Measurements from ENCODE around the gene FHL2. TPM values are rescaled to one million over a fixed set of nuclear protein-coding genes. Genes with fewer than 3 reads are reported as not detected.

The FHL2 gene
- total and polyA plus RNA-seq, 2 of the 13 experiments (the other 11 are each of a cell fraction or from before 2014, with no cell fraction given), result 1.9 to 74.8 TPM

- TF ChIP-seq KIAA2018 (CRISPR knock-in tag; IDR thresholded peaks at IDR 0.05; ENCODE audit: borderline replicate concordance) (no peak), SP5 (CRISPR knock-in tag; IDR thresholded peaks at IDR 0.05; ENCODE audit: borderline replicate concordance, low read depth) (no peak), SP4 (CRISPR knock-in tag; IDR thresholded peaks at IDR 0.05) (no peak; the same call in 1 of the 2 replicates), SMAD9 (CRISPR knock-in tag; IDR thresholded peaks at IDR 0.05) (peak; percentile 55; the same call in 1 of the 2 replicates), MLXIP (CRISPR knock-in tag; IDR thresholded peaks at IDR 0.05; ENCODE audit: borderline replicate concordance) (peak; percentile 33; the same call in 1 of the 2 replicates)
- TF ChIP-seq, protein P1, sequence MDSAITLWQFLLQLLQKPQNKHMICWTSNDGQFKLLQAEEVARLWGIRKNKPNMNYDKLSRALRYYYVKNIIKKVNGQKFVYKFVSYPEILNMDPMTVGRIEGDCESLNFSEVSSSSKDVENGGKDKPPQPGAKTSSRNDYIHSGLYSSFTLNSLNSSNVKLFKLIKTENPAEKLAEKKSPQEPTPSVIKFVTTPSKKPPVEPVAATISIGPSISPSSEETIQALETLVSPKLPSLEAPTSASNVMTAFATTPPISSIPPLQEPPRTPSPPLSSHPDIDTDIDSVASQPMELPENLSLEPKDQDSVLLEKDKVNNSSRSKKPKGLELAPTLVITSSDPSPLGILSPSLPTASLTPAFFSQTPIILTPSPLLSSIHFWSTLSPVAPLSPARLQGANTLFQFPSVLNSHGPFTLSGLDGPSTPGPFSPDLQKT (CRISPR knock-in tag; IDR thresholded peaks at IDR 0.05; ENCODE audit: borderline replicate concordance), result no peak
- TF ChIP-seq, protein P2, sequence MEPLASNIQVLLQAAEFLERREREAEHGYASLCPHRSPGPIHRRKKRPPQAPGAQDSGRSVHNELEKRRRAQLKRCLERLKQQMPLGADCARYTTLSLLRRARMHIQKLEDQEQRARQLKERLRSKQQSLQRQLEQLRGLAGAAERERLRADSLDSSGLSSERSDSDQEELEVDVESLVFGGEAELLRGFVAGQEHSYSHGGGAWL (CRISPR knock-in tag; IDR thresholded peaks at IDR 0.05), result peak; percentile 87
- TF ChIP-seq, protein P3, sequence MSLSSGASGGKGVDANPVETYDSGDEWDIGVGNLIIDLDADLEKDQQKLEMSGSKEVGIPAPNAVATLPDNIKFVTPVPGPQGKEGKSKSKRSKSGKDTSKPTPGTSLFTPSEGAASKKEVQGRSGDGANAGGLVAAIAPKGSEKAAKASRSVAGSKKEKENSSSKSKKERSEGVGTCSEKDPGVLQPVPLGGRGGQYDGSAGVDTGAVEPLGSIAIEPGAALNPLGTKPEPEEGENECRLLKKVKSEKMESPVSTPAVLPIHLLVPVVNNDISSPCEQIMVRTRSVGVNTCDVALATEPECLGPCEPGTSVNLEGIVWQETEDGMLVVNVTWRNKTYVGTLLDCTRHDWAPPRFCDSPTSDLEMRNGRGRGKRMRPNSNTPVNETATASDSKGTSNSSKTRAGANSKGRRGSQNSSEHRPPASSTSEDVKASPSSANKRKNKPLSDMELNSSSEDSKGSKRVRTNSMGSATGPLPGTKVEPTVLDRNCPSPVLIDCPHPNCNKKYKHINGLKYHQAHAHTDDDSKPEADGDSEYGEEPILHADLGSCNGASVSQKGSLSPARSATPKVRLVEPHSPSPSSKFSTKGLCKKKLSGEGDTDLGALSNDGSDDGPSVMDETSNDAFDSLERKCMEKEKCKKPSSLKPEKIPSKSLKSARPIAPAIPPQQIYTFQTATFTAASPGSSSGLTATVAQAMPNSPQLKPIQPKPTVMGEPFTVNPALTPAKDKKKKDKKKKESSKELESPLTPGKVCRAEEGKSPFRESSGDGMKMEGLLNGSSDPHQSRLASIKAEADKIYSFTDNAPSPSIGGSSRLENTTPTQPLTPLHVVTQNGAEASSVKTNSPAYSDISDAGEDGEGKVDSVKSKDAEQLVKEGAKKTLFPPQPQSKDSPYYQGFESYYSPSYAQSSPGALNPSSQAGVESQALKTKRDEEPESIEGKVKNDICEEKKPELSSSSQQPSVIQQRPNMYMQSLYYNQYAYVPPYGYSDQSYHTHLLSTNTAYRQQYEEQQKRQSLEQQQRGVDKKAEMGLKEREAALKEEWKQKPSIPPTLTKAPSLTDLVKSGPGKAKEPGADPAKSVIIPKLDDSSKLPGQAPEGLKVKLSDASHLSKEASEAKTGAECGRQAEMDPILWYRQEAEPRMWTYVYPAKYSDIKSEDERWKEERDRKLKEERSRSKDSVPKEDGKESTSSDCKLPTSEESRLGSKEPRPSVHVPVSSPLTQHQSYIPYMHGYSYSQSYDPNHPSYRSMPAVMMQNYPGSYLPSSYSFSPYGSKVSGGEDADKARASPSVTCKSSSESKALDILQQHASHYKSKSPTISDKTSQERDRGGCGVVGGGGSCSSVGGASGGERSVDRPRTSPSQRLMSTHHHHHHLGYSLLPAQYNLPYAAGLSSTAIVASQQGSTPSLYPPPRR (CRISPR knock-in tag; IDR thresholded peaks at IDR 0.05; ENCODE audit: borderline replicate concordance), result peak; percentile 80
Observed at GRCh38 chr2:105328281-105329196, 70.3 kb downstream of the FHL2 start (continued).

Data from HepG2 (cell line).